Endothelial cell of umbilical vein (primary cell): ENCODE data around the gene LRRN3. TPM values are rescaled to one million over a fixed set of nuclear protein-coding genes. Genes with fewer than 3 reads are reported as not detected.

Experiments
- BruUV-seq: library from RNA; stranded (reverse); fragments of 400-500 nt; replicated peaks from 2 replicates; lab custom pipeline; 2021; lab: Mats Ljungman, UMichigan
- CTCF ChIA-PET: fragments of 300-600, 350-600 bp; sonication (Branson Sonifier 250); formaldehyde crosslinking; loops from one replicate; lab custom pipeline; 2021; ENCODE audit warnings: antibody characterized with exemption, inconsistent platforms; lab: Charles Lee
- POLR2A ChIA-PET: fragments of 300-600, 350-600 bp; sonication (Branson Sonifier 250); formaldehyde crosslinking; loops from one replicate; lab custom pipeline; 2021; ENCODE audit warnings: antibody characterized with exemption, inconsistent platforms; lab: Charles Lee
- DNase-seq: peaks from one replicate; pipeline ENCODE4 v3.0.0-alpha.2; 2011; ENCODE audit warnings: low read depth, low spot score
- FAIRE-seq: peaks from 2 replicates; lab custom pipeline; 2011; peaks lifted over from hg19 to GRCh38; lab: Jason Lieb, UNC
- H2AFZ ChIP-seq: 2 replicates; pipeline ENCODE4 v1.6.0; 2012; ENCODE audit warnings: low read depth, low read length, control low read depth, inconsistent platforms
- H3K27ac ChIP-seq: 2 replicates; pipeline ENCODE4 v1.5.1; 2011; ENCODE audit warnings: low read depth, mild to moderate bottlenecking, control low read depth, low read length, moderate library complexity; ENCODE audit not compliant: insufficient read depth
- H3K27me3 ChIP-seq, 2 experiments: 2 replicates each; pipeline versions ENCODE4 v1.6.0 to v1.6.1; 2011; ENCODE audit warnings: low read length in 2 of 2, mixed read lengths in 1 of 2; ENCODE audit not compliant: control insufficient read depth in 2 of 2, insufficient read depth in 2 of 2
- H3K36me3 ChIP-seq, 2 experiments: 2 replicates in 1 of 2; 3 replicates in 1 of 2; pipeline ENCODE4 v1.5.1; 2011; ENCODE audit warnings: low read length in 2 of 2, mild to moderate bottlenecking in 1 of 2, moderate library complexity in 1 of 2; ENCODE audit not compliant: control insufficient read depth in 2 of 2, insufficient read depth in 2 of 2; ENCODE audit errors: extremely low read depth in 1 of 2
- H3K4me1 ChIP-seq: 3 replicates; pipeline ENCODE4 v1.5.1; 2011; ENCODE audit warnings: mild to moderate bottlenecking, low read length; ENCODE audit not compliant: control insufficient read depth, insufficient read depth; ENCODE audit errors: extremely low read depth
- H3K4me2 ChIP-seq: 2 replicates; pipeline ENCODE4 v1.6.1; 2011; ENCODE audit warnings: low read length, control low read depth, mixed read lengths; ENCODE audit not compliant: insufficient read depth
- H3K4me3 ChIP-seq, 3 experiments: fragments of 200-600 bp in 1 of 3; sonication (generic), shearing (Covaris generic) in 1 of 3; replicated peaks in 1 of 3; 2 replicates each; pipeline ENCODE4 v1.5.1; 2011 to 2016; ENCODE audit warnings: control low read depth in 3 of 3, low read length in 3 of 3, mild to moderate bottlenecking in 2 of 3, inconsistent platforms in 1 of 3, low read depth in 1 of 3, moderate library complexity in 1 of 3; ENCODE audit not compliant: insufficient read depth in 1 of 3
- H3K79me2 ChIP-seq: 2 replicates; pipeline ENCODE4 v1.6.0; 2012; ENCODE audit warnings: low read length, inconsistent platforms; ENCODE audit not compliant: control insufficient read depth, insufficient read depth
- H3K9ac ChIP-seq: replicated peaks from 2 replicates; pipeline ENCODE3; 2011; ENCODE audit warnings: low read length, control low read depth; ENCODE audit not compliant: insufficient read depth; ENCODE audit errors: extremely low read depth
- H3K9me1 ChIP-seq: replicated peaks from 3 replicates; pipeline ENCODE4 v1.6.0; 2011; ENCODE audit warnings: mild to moderate bottlenecking, low read length; ENCODE audit not compliant: control insufficient read depth, insufficient read depth; ENCODE audit errors: extremely low read depth
- H3K9me3 ChIP-seq: replicated peaks from 2 replicates; pipeline ENCODE4 v1.5.1; 2012; ENCODE audit warnings: low read length, inconsistent platforms; ENCODE audit not compliant: control insufficient read depth, insufficient read depth
- H4K20me1 ChIP-seq: replicated peaks from 2 replicates; pipeline ENCODE3; 2011; ENCODE audit warnings: mild to moderate bottlenecking, low read length; ENCODE audit not compliant: control insufficient read depth, insufficient read depth; ENCODE audit errors: extremely low read depth
- EZH2 ChIP-seq: IDR thresholded peaks from 2 replicates; pipeline ENCODE4 v1.6.1; 2012; ENCODE audit warnings: borderline replicate concordance, low read depth, mild to moderate bottlenecking, moderate library complexity, low read length, inconsistent platforms; ENCODE audit not compliant: severe bottlenecking
- FOS ChIP-seq: IDR thresholded peaks from 2 replicates; pipeline ENCODE4 v1.6.1; 2011; ENCODE audit warnings: mild to moderate bottlenecking, low read length, moderate library complexity, borderline replicate concordance; ENCODE audit not compliant: insufficient read depth
- JUN ChIP-seq: IDR thresholded peaks from 2 replicates; pipeline ENCODE4 v1.6.1; 2011; ENCODE audit warnings: borderline replicate concordance, low read depth; ENCODE audit not compliant: insufficient read length, insufficient read depth
- POLR2A ChIP-seq: IDR thresholded peaks from 2 replicates; pipeline ENCODE4 v1.6.1; 2012; ENCODE audit warnings: low read depth, mild to moderate bottlenecking, control low read depth, low read length
- dilution Hi-C: fragments of 300-500 bp; cut with MboI; formaldehyde crosslinking; loops from one replicate; pipeline ENCODE4 v1.15.0; 2019; ENCODE audit warnings: low sequenced_read_pairs; ENCODE audit not compliant: extremely low pct_ligation_motif_present
- intact Hi-C: fragments of 100-400 bp; cut with micrococcal nuclease; formaldehyde crosslinking; loops from one replicate; pipeline ENCODE4 v1.10.0; 2022
- polyA plus RNA-seq, 4 experiments: library from polyadenylated mRNA; depleted of rRNA in 3 of 4; stranded (reverse) in 3 of 4; unstranded in 1 of 4; fragments of >200 nt; gene quantifications; 2 replicates each; pipeline versions ENCODE4 v1.2.1 to v1.2.3, GENCODE V29; 2011 to 2012; ENCODE audit warnings: missing spikeins in 1 of 4
- total RNA-seq: library from RNA; stranded (reverse); gene quantifications from 2 replicates; pipeline ENCODE4 v1.2.3, GENCODE V29; 2021
- TF ChIP-seq, protein P1 (sequence below), 2 donors: IDR thresholded peaks; 1 replicate in 1 of 2; 2 replicates in 1 of 2; pipeline ENCODE4 v1.5.1; 2011; ENCODE audit warnings: low read length in 2 of 2, mild to moderate bottlenecking in 2 of 2, moderate library complexity in 2 of 2, control low read depth in 1 of 2, inconsistent platforms in 1 of 2, low read depth in 1 of 2; ENCODE audit not compliant: insufficient read depth in 1 of 2; ENCODE audit errors: extremely low read depth in 1 of 2

LRRN3 gene
- total and polyA plus RNA-seq, 2 donors (not counting 3 experiments of a cell fraction or from before 2014, with no cell fraction given), result not detected

DNA sequence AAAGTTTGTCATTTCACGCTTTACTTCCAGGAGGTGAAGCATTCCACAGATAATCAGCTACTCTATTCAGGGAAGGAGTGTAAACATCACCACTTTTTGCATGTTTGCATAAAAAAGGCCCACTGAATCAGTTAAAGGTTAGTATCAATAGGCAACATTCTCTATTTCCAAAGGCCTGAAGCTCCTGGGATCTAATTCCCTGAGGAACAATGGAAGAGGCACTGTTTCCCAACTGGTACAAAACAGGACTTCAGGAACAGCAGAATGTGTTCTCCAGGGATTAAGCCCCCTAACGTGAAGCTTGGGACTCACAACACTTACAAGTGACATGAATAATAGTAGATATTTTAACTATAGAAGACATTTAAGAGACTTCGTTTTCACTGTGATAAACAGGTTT lies 6.1 kb downstream of the LRRN3 start:
- dilution Hi-C loops, result no loop called here
- intact Hi-C loops, result loop anchor here (10.0 kb wide), 1 partner anchor 652 kb away; no protein-coding TSS in a partner anchor
- DNase-seq (no peak), FAIRE-seq (no peak)
- H3K27ac ChIP-seq, result no peak overlapping the region
- H3K27me3 ChIP-seq, result no peaks in the 10 kb centered on the region
- no peaks in the 10 kb centered on the region for H4K20me1 ChIP-seq
- H2AFZ ChIP-seq, result no peak overlapping the region
- no peaks in the 10 kb centered on the region for H3K36me3 ChIP-seq
- no peaks in the 10 kb centered on the region for H3K9me1 ChIP-seq
- no peak overlapping the region for H3K4me3 ChIP-seq
- ChIA-PET POLR2A (no interaction called here), CTCF (interaction anchor here (0.9 kb wide), 1 partner anchor 14 kb away, joined by 3 read pairs; no protein-coding TSS in a partner anchor)
- TF ChIP-seq JUN (no peak), POLR2A (no peak), EZH2 (no peak)
- H3K4me1 ChIP-seq, result no peaks in the 10 kb centered on the region
- H3K4me2 ChIP-seq, result no peak overlapping the region
- no TSS peak for BruUV-seq
- H3K9ac ChIP-seq, result no peak overlapping the region
- H3K79me2 ChIP-seq, result no peaks in the 10 kb centered on the region
- no peaks in the 10 kb centered on the region for H3K9me3 ChIP-seq

GRCh38 chr7:111098011-111098925 lies 7.3 kb downstream of the LRRN3 start:
- H3K9me1 ChIP-seq, result no peaks in the 10 kb centered on the region
- H3K9ac ChIP-seq, result no peak overlapping the region
- H4K20me1 ChIP-seq, result no peaks in the 10 kb centered on the region
- H3K27me3 ChIP-seq, result no peaks in the 10 kb centered on the region
- TF ChIP-seq, protein P1, sequence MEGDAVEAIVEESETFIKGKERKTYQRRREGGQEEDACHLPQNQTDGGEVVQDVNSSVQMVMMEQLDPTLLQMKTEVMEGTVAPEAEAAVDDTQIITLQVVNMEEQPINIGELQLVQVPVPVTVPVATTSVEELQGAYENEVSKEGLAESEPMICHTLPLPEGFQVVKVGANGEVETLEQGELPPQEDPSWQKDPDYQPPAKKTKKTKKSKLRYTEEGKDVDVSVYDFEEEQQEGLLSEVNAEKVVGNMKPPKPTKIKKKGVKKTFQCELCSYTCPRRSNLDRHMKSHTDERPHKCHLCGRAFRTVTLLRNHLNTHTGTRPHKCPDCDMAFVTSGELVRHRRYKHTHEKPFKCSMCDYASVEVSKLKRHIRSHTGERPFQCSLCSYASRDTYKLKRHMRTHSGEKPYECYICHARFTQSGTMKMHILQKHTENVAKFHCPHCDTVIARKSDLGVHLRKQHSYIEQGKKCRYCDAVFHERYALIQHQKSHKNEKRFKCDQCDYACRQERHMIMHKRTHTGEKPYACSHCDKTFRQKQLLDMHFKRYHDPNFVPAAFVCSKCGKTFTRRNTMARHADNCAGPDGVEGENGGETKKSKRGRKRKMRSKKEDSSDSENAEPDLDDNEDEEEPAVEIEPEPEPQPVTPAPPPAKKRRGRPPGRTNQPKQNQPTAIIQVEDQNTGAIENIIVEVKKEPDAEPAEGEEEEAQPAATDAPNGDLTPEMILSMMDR (IDR thresholded peaks at IDR 0.05; ENCODE audit: extremely low read depth in 1 of 2, insufficient read depth in 1 of 2, low read depth in 1 of 2, low read length in 2 of 2), result peak; percentile 40 to 59
- TF ChIP-seq FOS, result no peak
- no peak overlapping the region for H3K4me2 ChIP-seq
- no peak overlapping the region for H3K4me3 ChIP-seq
- dilution Hi-C loops (no loop called here), intact Hi-C loops (loop anchor here (1.0 to 10.0 kb wide), 3 partner anchors 653 to 1254 kb away; no protein-coding TSS in a partner anchor)
- no peak for FAIRE-seq
- H3K27ac ChIP-seq, result no peak overlapping the region
- no peaks in the 10 kb centered on the region for H3K79me2 ChIP-seq
- ChIA-PET POLR2A (no interaction called here), CTCF (interaction anchor here (0.7 to 2.2 kb wide), 32 partner anchors 8 to 1255 kb away, joined by 3 to 16 read pairs (median 4); partner anchors contain the start of gene IMMP2L)
- H3K4me1 ChIP-seq, result no peaks in the 10 kb centered on the region
- H3K36me3 ChIP-seq, result no peaks in the 10 kb centered on the region
- peak; percentile 54 for DNase-seq
- no peak overlapping the region for H2AFZ ChIP-seq
- no TSS peak for BruUV-seq
- no peaks in the 10 kb centered on the region for H3K9me3 ChIP-seq
